Ramos (cell line): ENCODE results near the gene ACTL10.
"Not testable (repeated sequence)": the region's sequence is repeated elsewhere in the genome, so short reads cannot be mapped to it uniquely, and the experiment has no call there.

ENCODE experiments used
- in situ Hi-C: fragments of 300-500 bp; cut with MboI; formaldehyde crosslinking; loops from one replicate; pipeline ENCODE4 v1.14.3; 2022; ENCODE audit warnings: low sequenced_read_pairs; ENCODE audit not compliant: unreplicated experiment

ACTL10 gene

DNA sequence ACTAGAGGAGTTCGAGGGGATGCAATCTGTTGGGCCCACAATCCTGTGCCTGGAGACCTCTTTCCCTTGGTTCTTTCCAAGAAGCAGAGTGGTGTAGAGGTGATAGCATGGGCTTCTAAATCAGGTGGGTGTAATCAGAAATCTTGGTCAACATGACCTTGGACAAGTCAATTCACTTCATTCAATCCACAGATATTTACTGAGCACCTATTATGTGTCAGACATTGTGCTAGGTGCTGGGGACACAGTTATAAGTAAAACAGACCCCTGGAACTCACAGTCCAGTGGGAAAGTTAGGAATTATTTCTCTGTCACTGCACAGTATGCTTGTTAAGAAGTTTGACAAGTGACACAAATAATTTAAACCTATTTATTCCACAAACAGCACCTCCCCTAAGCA is 22.8 kb downstream of the ACTL10 start:
- in situ Hi-C loops = no loop called here

DNA sequence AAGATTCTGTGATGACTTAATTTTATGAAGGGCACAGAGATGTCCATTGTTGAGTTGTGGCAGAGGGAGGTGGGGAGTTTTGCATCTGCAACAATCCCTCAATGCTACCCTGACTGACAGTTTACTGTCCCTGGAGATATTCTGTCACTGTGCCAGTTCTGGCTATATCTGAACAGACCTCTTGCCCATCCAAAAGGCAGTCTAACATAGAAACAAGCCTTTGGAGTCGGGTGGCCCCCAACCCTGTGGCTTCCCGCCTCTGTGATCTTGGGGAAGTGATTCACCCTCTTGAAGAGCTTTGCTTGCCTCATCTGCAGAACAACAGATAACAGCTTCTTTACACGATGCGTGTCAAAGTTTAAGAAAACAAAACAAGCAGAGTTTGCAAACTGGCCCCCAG is 23.2 kb downstream of the ACTL10 start:
- in situ Hi-C loops = no loop called here

DNA sequence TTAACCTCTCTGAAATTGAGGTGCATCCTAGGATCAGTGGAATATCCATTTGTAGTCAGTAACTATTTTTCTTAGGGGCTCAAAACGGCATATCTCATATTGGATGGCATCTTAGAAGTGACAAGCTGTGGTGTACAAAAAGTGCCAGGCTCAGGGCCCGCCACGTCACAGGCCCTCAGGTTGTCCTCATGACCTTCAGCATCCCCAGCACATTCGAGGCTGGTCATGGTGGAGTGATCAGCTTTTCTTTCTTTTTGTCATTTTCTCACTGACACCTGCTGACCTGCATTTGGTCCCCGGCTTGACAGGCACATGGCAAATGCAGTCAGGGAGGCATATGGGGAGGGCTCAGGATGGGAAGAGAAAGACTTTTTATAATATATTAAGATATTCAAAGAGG is 26.5 kb downstream of the ACTL10 start:
- in situ Hi-C loops = no loop called here

DNA sequence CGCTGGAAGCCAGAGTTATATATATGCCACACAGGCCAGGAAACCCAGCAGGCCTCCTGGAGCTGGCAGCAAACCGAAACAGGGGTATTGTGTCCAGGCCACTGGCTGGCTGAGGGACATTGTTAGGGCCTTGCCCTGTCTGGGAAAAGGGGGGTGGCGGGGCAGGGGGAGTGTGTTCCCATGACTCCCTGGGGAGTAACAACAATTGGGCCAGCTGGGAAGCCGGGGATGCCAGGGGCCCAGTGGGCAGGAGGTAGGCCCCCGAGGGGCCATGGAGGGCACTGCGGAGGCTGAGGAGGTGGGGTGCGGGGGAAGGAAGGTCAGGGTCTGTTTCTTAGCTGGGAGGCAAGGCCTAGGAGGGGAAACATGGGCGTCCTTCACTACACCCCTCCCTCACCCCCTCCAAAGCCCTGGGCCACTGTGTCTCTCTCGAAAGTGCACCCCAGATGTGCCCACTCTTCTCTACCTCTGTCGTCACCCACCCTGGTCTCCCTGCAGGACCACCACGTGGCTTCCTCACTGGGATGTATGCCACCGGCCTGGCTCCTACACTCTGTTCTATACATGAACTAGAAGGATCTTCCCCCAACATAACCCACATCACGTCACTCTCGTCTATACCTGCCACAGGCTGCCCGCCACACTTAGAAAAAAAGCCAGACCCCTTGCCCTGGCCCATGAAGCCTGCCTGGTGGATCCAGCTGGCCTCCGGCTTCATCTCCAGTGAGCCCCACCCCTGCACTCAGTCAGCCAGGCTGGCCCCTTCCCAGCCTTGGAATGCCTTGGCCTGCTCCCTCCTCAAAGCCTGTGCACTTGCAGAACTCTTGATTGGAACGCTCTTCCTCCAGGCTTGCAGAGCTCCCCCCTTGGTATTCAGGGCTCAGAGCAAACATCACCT is 27.2 kb downstream of the ACTL10 start:
- in situ Hi-C loops = no loop called here

DNA sequence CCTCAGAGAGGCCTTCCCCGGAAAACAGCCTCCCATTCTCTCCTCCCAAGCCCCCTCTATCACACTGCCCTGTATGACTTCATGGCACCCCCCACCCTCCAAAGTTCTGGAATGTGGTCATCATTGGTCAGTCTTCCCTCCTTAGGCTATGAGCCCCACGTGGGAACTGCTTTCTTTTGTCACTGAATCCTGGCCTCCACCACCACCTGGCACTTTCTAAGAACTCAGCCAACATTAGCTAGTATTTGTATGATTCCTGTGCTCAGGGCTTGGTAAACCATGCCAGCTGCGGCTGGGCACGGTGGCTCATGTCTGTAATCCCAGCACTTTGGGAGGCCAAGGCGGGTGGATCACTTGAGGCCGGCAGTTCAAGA is 27.9 kb downstream of the ACTL10 start:
- in situ Hi-C loops = no loop called here

DNA sequence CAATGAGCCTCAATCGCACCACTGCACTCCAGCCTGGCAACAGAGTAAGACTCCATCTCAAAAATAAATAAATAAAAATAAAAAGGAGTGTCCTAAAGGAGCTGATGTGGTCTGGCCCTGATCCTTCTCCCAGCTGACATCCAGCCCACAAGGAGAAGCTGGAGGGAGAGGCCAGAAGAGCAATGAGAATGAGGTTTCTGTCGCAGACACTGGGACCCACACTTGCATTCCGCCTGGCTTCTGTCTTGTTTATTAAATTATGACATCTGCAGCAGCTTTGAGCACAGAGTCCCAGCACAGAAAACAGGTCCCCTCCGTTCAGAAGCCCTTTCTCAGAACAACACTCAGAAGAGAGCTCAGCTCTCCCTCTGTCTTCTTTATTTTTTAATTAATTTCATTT is 29.7 kb downstream of the ACTL10 start:
- in situ Hi-C loops = no loop called here

DNA sequence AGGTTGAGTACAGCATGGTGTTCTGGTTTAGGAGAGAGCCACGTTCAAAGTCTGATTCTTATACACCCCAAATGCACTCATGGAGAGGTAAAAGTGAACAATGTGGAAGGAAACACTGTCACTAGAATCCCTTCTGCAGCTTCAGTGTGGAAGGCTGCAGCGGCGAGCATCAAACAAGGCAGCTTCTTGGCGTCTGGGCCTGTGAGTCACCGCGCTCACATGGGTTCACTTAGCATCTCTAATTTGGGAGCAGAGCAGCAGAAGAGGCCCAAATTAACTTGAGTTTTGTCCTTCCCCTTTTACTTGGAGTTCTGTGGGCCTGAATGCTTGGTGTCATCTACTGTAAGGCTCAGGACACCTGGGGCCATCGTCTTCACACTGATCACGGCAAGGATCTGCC is 30.4 kb downstream of the ACTL10 start:
- in situ Hi-C loops = no loop called here

DNA sequence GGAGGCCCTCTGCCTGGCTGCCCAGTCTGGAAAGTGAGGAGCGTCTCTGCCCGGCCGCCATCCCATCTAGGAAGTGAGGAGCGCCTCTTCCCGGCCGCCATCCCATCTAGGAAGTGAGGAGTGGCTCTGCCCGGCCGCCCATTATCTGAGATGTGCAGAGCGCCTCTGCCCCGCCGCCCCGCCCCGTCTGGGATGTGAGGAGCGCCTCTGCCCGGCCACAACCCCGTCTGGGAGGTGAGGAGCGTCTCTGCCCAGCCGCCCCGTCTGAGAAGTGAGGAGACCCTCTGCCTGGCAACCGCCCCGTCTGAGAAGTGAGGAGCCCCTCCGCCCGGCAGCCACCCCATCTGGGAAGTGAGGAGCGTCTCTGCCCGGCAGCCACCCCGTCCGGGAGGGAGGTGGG is 32.2 kb downstream of the ACTL10 start:
- in situ Hi-C loops = not testable (repeated sequence)

DNA sequence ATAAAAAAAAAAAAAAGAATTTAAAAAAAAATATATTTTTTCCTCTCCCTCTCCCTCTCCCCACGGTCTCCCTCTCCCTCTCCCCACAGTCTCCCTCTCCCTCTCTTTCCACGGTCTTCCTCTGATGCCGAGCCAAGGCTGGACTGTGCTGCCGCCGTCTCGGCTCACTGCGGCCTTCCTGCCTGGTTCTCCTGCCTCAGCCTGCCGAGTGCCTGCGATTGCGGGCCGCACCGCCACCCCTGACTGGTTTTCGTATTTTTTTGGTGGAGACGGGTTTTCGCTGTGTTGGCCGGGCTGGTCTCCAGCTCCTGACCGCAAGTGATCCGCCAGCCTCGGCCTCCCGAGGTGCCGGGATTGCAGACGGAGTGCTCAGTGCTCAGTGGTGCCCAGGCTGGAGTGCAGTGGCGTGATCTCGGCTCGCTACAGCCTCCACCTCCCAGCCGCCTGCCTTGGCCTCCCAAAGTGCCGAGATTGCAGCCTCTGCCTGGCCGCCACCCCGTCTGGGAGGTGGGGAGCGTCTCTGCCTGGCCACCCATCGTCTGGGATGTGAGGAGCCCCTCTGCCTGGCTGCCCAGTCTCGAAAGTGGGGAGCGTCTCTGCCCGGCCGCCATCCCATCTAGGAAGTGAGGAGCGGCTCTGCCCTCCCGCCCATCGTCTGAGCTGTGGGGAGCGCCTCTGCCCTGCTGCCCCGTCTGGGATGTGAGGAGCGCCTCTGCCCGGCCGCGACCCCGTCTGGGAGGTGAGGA is 34.1 kb downstream of the ACTL10 start:
- in situ Hi-C loops = not testable (repeated sequence)

DNA sequence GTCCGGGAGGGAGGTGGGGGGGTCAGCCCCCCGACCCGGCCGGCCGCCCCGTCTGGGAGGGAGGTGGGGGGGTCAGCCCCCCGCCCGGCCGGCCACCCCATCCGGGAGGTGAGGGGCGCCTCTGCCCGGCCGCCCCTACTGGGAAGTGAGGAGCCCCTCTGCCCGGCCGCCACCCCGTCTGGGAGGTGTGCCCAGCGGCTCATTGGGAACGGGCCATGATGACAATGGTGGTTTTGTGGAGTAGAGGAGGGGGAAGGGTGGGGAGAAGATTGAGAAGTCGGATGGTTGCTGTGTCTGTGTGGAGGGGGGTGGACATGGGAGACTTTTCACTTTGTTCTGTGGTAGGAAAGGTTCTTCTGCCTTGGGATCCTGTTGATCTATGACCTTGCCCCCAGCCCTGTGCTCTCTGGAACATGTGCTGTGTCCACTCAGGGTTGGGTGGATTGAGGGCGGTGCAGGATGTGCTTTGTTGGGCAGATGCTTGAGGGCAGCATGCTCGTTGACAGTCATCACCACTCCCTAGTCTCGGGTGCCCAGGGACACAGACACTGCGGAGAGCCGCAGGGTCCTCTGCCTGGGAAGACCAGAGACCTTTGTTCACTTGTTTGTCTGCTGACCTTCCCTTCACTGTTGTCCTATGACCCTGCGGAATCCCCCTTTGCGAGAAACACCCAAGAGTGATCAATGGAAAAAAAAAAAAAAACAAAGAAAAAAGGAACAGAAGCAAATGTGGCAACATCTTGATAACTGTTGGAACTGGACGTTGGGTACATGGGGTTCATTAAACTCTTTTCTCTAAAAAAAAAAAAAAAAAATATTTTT is 35.1 kb downstream of the ACTL10 start:
- in situ Hi-C loops = no loop called here

DNA sequence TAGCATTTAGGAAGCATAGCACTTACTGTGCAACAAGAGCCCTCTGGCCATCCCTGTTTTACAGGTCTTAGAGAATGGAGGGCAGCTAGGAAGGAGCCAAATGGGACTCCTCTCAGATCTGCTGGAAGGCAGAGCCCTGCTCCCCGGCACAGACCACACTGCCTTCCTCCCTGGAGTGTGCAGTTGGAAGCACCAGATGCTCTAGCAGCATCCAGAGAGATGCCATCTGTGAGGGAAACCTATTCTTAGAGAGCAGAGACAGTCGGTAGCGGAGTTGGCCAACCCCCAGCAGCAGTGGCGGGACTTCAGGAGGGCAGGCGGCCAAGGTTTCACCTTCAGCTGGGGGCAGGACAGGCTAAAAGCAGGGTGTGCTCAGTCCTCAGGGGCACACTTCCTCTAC is 36.1 kb downstream of the ACTL10 start:
- in situ Hi-C loops = no loop called here

DNA sequence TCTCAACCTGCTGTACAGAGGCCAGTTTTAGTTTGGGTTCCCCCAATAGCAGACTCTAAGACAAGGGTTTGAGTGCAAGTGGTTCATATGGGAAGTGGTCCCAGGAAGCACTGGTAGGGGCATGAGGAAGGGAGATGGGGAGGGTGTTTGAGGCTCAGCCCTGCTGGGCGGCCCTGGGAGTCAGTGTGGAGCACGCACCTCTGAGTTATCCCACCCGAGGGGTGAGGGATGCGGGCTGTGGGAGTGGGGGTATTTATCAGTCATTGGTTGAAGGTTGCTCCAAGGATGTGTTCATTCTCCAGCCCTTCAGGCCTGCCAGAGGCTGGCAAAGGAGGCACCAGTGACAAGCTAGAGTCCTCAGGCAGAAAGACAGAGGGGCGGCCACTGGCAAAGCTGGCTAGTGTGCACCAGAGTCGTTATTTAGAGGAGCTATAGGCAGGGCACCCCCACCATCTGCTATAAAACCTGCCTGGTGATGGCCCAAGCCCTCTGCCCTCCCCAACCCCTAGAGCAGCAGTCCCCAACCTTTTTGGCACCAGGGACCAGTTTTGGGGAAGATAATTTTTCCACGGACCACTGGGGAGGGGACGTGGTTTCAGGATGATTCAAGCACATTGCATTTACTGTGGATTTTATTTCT is 36.9 kb downstream of the ACTL10 start:
- in situ Hi-C loops = no loop called here

DNA sequence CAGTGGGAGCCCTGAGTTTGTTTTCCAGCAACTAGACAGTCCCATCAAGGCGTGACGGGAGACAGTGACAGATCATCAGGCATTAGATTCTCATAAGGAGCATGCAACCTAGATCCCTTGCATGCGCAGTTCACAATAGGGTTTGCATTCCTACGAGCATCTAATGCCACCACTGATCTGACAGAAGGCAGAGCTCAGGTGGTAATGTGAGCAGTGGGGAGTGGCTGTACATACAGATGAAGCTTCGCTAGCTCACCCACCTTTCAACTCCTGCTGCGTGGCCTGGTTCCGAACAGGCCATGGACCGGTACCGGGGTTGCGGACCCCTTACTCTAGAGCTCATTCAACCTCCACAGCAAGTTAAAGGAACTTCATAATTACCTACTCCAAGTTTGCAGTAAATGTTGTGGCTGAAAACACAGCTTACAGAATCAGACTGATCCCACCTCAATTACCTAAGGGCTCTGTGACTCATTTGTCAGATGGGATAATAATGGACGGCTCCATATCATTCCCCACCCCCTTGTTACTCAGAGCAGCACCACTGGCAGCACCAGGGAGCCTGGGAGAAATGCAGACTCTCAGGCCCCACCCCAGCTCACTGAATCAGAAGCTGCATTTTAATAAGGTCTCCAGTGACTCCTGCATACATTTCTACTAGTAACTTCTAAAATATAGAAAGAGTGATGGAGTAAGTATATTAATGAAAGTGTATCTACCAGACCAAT is 37.6 kb downstream of the ACTL10 start:
- in situ Hi-C loops = no loop called here

DNA sequence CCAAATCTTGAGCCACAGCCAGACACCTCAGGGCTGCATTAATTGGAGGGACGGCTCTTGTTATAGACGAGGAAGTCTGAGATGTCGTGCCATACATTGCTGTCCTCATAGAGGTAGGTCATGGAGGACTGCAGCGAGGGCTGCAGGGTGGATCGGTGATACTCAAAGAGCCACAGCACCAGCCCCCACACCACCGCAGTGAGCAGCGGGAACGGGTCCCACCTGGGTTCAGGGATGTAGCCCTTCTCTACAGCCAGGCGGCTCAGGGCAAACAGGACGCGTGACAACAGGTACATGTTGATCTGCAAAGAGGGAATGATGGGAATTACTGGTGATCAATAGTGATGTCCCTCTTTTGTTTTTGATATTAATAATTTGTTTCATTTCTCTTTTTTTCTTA is 40.9 kb downstream of the ACTL10 start:
- in situ Hi-C loops = no loop called here

DNA sequence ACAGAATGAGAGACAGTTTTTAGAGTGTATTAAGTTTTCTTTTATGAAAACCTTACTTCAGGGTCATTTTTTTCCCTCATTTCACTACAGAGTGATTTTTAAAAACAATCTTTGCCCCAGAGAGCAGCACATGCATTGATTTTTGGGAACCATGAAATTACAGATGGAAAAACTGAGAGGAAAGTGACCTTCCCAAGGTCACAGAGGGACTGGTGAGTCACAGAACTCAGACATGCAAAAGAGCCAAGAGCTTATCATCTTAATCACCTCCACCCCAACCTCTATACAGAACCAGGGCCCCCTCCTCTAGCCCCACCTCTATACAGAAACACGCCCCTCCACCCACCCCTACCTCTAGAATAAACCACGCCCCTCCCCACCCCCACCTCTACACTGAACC is 42.7 kb downstream of the ACTL10 start:
- in situ Hi-C loops = no loop called here

DNA sequence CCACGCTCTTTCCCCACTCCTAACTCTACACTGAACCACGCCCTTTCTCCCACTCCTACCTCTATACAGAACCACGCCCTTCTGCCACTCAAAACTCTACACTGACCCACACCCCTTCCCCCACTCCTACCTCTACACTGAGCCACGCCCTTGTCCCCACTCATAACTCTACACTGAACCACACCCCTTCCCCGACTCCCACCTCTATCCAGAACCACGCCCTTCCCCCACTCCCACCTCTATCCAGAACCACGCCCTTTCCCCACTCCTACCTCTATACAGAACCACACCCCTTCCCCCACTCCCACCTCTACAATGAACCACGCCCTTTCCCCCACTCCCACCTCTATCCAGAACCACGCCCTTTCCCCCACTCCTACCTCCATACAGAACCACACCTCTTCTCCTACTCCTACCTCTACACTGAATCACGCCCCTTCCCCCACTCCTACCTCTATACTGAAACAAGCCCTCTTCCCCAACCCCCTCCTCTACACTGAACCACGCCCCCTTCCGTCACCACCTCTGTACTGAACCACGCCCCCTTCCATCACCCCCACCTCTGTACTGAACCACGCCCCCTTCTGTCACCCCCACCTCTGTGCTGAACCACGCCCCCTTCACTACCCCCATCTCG is 43.3 kb downstream of the ACTL10 start:
- in situ Hi-C loops = no loop called here

DNA sequence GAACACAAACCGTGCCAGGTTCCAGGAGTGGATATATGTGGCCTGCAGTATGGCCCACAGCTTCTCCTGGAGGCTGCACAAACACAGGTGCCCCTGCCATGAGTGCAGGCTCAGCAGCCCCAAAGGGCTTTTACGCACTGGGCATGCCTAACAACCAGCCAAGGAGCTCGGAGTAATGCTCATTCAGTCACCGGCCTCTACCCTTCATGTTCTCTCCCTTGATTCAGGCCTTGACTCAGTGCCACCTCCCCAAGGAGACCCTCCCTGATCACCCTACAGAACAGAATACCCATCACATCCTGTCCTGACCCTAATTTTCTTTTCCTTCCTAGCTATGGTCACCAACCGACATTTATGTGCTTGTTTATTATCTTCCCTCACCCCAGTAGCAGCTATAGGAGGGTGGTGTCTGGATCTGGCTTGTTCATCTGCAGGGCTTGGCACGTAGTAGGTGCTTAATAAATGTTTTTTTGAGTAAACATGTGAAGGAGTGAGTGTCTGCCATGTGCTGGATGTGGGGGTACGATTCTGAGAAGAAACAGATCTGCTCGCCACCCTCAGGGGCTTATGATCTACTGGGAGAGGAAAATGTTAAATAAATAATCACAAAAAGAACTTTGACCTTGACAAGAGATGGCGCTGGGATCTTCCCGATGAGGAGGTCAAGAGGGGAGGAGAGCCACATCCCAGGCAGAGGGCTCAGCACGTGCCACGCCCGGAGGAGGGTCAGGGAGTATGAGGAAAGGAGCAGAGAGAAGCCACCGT is 44.1 kb downstream of the ACTL10 start:
- in situ Hi-C loops = no loop called here

DNA sequence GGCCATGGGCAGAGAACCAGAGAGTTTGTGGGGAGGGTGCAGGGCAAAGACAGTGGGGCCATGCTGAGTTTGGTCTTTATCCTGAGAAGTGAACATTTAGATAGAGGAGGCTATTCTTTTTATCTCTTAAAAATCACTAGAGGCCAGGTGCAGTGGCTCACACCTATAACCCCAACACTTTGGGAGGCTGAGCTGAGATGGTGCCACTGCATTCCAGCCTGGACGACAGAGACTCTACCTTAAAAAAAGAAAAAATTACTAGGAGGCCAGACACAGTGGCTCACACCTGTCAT is 44.6 kb downstream of the ACTL10 start:
- in situ Hi-C loops = no loop called here

DNA sequence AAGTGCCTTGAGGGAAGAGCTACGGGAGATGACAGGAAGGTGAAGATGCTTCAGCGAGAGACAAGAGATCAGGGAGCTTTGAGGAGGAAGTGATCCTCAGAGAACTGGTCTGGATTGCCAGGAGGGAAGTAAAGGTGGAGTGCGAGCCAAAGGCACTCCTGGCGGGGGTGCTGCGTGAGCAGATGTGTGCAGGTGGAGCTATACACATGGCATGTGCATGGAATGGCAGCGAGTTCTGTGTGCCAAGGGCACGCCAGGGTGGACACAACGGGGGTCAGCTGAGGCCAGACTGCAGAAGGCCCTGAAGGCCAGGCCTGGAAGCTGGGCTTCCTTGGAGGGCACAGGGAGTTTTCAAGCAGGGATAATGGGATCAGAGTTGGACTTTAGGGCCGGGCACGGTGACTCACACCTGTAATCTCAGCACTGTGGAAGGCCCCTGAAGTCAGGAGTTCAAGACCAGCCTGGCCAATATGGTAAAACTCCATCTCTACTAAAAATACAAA is 47.2 kb downstream of the ACTL10 start:
- in situ Hi-C loops = no loop called here
